Amygdala (tissue), 56 donors: ENCODE results near the gene SMO.
A peak's percentile ranks its signal among the peaks of the same experiment; 100 is the strongest.
"Not testable (repeated sequence)": the region's sequence is repeated elsewhere in the genome, so short reads cannot be mapped to it uniquely, and the experiment has no call there.

Experiments used
- DNase-seq, 56 donors: peaks; one replicate each; lab custom pipeline; 2025; lab: John Stamatoyannopoulos, UW

The SMO gene

DNA sequence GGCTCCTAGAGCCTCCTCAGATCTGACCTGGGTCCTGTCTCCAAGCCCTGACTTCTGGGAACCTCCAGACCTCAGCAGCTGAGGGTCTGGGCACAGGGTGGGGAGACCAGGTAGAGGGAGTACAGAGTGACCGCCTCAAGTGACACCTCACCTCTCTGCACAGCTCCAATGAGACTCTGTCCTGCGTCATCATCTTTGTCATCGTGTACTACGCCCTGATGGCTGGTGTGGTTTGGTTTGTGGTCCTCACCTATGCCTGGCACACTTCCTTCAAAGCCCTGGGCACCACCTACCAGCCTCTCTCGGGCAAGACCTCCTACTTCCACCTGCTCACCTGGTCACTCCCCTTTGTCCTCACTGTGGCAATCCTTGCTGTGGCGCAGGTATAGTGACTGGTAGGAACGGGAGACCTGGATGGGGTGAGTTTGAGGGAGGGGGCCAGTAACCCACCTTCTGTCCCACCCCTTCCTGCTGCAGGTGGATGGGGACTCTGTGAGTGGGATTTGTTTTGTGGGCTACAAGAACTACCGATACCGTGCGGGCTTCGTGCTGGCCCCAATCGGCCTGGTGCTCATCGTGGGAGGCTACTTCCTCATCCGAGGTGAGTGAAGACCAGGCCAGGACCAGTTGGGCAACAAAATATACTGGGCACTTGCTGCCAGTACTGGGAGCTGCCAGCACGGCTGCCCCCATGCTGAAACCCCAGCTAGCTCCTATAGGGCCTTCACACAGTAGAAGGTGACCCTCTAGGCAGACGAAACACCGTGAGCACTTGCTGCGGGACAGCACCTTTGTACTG, 17.8 kb downstream of the SMO start:
- no peak for DNase-seq

- no peak for DNase-seq
These were observed 20.2 kb downstream of the SMO start for GRCh38 chr7:129208667-129209066.

DNA sequence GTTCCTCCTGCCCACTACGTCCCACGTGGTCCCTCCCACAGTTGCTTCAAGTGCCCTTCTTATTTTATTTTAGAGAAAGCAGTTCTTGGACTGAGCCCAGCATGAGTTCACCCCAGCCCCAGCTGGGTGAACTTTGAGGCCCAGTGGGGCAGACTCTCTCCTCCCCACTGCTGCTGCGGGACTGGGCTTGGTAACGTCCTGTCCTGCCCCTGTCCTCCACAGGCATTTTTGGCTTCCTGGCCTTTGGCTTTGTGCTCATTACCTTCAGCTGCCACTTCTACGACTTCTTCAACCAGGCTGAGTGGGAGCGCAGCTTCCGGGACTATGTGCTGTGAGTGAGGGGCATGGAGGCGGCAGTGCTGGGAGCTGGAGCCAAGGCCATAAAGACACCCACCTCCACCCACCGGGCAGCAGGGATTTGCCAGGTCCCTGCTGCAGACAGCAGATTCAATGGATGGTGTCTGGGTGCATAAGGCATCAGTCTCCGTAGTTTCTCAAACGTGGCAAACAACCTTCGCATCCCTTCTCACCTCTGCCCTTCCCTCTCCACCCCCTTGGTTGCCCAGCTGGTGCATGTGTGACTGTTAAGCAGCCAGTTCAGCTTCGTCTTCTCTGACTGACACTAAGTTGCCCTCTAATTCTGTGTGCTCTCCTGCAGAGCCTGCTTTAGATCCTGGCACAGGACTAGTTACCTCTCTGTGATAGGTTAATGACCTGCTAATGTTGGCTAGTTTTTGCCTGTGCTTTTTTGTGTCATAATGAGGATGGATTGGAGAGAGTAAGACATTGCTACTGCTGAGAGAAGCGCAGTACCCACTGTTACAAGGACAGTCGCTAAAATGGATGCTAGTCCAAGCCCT, 20.9 kb downstream of the SMO start:
- DNase-seq = no peak

- peak in 46 of 56 donors; percentile 5 to 81 (median 38) for DNase-seq
These were observed 22.0 kb downstream of the SMO start for GRCh38 chr7:129210256-129210988.

GRCh38 chr7:129210989-129211312, 22.5 kb downstream of the SMO start:
- no peak for DNase-seq

- DNase-seq = no peak
These were observed 23.7 kb downstream of the SMO start for GRCh38 chr7:129212126-129212525.

- DNase-seq = no peak
These were observed 24.2 kb downstream of the SMO start for GRCh38 chr7:129212596-129212995.

DNA sequence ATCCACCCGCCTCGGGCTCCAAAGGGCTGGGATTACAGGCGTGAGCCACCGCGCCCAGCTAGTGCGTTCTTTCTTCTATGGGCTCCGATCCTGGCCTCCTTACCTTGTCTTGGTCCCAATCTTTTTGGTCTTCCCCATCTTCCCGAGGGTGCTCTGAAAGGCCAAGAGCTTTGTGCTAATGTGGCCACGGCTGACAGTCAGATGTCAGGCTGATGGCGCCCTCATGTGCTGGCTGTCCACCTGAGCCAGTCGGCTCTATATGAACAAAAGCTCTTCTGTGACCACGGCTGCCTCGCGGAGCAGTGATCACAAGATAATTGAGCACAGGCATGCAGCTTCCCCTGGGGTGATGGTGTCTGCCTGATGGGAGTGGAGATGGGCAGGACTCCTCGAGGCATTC, 25.4 kb downstream of the SMO start:
- DNase-seq = peak in 9 of 56 donors; percentile 5 to 26 (median 10)

DNA sequence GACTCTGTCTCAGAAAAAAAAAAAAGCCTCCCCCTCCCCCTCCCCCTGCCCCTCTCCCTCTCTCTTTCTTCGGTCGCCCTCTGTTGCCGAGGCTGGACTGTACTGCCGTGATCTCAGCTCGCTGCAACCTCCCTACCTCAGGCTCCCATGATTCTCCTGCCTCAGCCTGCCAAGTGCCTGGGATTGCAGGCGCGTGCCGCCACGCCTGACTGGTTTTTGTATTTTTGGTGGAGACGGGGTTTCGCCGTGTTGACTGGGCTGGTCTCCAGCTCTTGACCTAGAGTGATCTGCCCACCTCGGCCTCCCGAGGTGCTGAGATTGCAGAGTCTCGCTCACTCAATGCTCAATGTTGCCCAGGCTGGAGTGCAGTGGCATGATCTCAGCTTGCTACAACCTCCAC, 27.3 kb downstream of the SMO start:
- DNase-seq = not testable (repeated sequence)

GRCh38 chr7:129216101-129216715, 27.8 kb downstream of the SMO start:
- not testable (repeated sequence) for DNase-seq

DNA sequence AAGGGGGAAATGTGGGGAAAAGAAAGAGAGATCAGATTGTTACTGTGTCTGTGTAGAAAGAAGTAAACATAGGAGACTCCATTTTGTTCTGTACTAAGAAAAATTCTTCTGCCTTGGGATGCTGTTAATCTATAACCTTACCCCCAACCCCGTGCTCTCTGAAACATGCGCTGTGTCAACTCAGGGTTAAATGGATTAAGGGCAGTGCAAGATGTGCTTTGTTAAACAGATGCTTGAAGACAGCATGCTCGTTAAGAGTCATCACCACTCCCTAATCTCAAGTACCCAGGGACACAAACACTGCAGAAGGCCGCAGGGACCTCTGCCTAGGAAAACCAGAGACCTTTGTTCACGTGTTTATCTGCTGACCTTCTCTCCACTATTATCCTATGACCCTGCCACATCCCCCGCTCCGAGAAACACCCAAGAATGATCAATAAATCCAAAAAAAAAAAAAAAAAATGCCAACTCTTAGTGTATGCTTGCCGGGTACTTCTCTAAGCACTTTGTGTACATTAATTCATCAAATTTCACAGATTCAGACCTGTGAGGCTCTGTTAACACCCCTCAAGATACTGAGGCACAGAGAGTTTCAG, 28.5 kb downstream of the SMO start:
- not testable (repeated sequence) for DNase-seq

- peak in 54 of 56 donors; percentile 10 to 94 (median 62) for DNase-seq
These were observed 30.2 kb downstream of the SMO start for GRCh38 chr7:129218514-129219062.

GRCh38 chr7:129219166-129219565, 30.7 kb downstream of the SMO start:
- not testable (repeated sequence) for DNase-seq

- DNase-seq = no peak
These were observed 33.6 kb downstream of the SMO start for GRCh38 chr7:129222064-129222463.

- DNase-seq = peak; percentile 67 to 100 (median 98)
These were observed 36.1 kb downstream of the SMO start, which contains the start of gene AHCYL2 for GRCh38 chr7:129224251-129225205. Gene AHCYL2, plus strand, starts transcription at chr7:129225030.

DNA sequence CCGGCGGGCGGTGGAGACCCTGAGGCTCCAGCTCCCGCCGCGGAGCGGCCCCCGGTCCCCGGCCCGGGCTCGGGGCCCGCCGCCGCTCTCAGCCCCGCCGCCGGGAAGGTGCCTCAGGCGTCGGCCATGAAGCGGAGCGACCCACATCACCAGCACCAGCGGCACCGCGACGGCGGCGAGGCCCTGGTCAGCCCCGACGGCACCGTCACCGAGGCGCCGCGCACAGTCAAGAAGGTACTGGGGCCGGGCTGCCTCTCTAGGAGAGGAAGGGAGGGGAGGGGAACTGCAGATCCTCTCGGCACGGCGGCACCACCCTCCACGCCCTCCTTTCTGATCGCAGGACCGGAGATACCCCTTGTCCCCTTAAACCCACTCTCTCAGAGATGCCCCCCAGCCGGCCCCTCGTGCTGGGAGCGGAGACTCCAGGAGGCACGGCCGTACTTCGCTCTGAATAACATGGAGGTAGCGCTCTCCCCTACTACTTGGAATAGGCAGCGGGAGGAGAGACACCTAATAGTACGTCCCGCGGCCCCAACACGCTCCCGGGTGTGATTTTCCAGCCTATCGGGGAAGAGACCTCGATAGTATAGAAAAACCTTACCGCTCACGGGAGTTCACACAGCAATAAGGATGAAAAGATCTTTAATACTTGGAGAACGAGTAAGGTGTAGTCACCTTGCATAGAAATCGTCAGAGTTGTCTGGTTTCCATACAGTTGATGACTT, 36.9 kb downstream of the SMO start:
- peak in 33 of 56 donors; percentile 17 to 77 (median 51) for DNase-seq

GRCh38 chr7:129225931-129226572, 37.6 kb downstream of the SMO start:
- DNase-seq = peak in 1 of 56 donors; percentile 37
